ENCODE results near the gene TNRC18. TPM values are rescaled to one million over a fixed set of nuclear protein-coding genes. Genes with fewer than 3 reads are reported as not detected.

TNRC18 gene
- total and polyA plus RNA-seq, 2 donors (not counting 1 experiment from before 2014, with no cell fraction given) = 17.8 to 75.0 TPM

DNA sequence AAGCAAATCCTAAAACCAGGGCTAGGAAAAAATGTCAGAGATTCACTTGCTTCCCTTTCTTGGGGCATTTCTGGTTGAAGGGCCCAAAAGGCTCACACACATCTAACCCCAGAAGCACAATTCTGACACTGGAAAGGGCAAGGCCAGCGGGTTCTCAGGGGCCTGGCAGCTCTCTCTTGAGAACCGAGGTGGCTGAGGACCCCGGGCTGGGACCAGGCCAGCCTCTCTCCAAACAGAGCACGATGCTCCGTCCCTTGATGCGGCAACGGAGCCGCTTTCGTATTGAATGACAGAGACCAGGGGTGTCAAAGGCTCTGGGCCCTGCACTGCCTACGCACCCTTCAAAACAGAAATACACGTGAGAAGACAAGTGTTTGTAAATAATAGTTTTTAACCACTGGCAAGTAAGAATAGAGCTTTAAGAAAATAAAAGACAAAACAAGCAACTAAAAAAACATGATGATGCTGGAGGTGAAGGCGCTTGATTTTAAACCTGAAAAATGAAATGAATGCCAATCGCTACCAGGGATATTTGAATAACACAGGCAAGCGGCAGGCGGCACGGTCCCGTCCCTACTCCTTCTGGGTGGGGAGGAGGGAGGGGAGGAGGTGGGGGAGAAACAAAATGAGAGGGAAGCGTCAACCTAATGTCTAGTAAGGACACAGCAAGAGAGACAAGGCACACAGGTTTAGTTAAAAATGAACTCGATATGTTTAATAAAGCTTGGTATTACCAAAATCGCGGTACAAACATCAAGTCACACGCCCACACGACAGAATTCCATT is 72.8 kb downstream of the TNRC18 start:
- no peak overlapping the region for H3K4me3 Mint-ChIP-seq
- peaks cover 45% of the 10 kb centered on the region for H4K20me1 ChIP-seq (ENCODE audit: control insufficient read depth, insufficient read depth, low read length, poor library complexity, severe bottlenecking)
- 95% methylated on average over 14 of the region's 23 CpGs for whole genome bisulfite sequencing (ENCODE audit: insufficient coverage)
- no peak overlapping the region for H3K9ac ChIP-seq (ENCODE audit: low read length)
- no peak overlapping the region for H3K27ac Mint-ChIP-seq
- H3K4me1 Mint-ChIP-seq = peaks cover 6% of the 10 kb centered on the region
- no peak overlapping the region for H2AFZ ChIP-seq (ENCODE audit: insufficient read depth, low read depth, low read length, poor library complexity, severe bottlenecking)
- H3K27me3 ChIP-seq (replicated peaks in 1 of 4; ENCODE audit: control extremely low read depth in 1 of 4, control insufficient read depth in 3 of 4, insufficient read depth in 4 of 4, low read length in 3 of 4) = no peaks in the 10 kb centered on the region
- H3K4me2 ChIP-seq (replicated peaks; ENCODE audit: low read depth, low read length, poor library complexity, severe bottlenecking) = no peak overlapping the region
- H3K27ac ChIP-seq (ENCODE audit: low read length in 2 of 2) = no peak overlapping the region
- H3K9me3 Mint-ChIP-seq (ENCODE audit: insufficient read depth) = no peaks in the 10 kb centered on the region
- H3K4me1 ChIP-seq (ENCODE audit: control insufficient read depth in 2 of 2, insufficient read depth in 2 of 2, low read length in 2 of 2) = no peaks in the 10 kb centered on the region
- CTCF ChIA-PET = no interaction called here
- DNase-seq (no peak), ATAC-seq (ENCODE audit: low read depth) (no peak)
- intact Hi-C loops (cut with micrococcal nuclease) = no loop called here
- H3K79me2 ChIP-seq (ENCODE audit: control insufficient read depth, insufficient read depth, low read length) = peaks cover 38% of the 10 kb centered on the region
- POLR2A ChIA-PET = no interaction called here
- no peak overlapping the region for H3K4me3 ChIP-seq (ENCODE audit: control extremely low read depth in 1 of 5, extremely low read depth in 1 of 5, insufficient read depth in 1 of 5, low read depth in 2 of 5, low read length in 4 of 5)
- TF ChIP-seq, protein P1, sequence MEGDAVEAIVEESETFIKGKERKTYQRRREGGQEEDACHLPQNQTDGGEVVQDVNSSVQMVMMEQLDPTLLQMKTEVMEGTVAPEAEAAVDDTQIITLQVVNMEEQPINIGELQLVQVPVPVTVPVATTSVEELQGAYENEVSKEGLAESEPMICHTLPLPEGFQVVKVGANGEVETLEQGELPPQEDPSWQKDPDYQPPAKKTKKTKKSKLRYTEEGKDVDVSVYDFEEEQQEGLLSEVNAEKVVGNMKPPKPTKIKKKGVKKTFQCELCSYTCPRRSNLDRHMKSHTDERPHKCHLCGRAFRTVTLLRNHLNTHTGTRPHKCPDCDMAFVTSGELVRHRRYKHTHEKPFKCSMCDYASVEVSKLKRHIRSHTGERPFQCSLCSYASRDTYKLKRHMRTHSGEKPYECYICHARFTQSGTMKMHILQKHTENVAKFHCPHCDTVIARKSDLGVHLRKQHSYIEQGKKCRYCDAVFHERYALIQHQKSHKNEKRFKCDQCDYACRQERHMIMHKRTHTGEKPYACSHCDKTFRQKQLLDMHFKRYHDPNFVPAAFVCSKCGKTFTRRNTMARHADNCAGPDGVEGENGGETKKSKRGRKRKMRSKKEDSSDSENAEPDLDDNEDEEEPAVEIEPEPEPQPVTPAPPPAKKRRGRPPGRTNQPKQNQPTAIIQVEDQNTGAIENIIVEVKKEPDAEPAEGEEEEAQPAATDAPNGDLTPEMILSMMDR (IDR thresholded peaks at IDR 0.05) = no peak
- no peak for TF ChIP-seq EZH2 (IDR thresholded peaks at IDR 0.05; ENCODE audit: borderline replicate concordance, insufficient read depth, low read depth, low read length, poor library complexity, severe bottlenecking)
- H3K27me3 Mint-ChIP-seq = no peaks in the 10 kb centered on the region
- H3K36me3 ChIP-seq (replicated peaks in 1 of 2; ENCODE audit: control extremely low read depth in 1 of 2, control insufficient read depth in 1 of 2, extremely low read depth in 1 of 2, insufficient read depth in 2 of 2, low read length in 1 of 2) = peaks cover 2 to 42% of the 10 kb centered on the region in 2 experiments
- no peaks in the 10 kb centered on the region for H3K9me3 ChIP-seq (ENCODE audit: control extremely low read depth in 1 of 3, control insufficient read depth in 2 of 3, insufficient read depth in 1 of 3, low read length in 2 of 3)

DNA sequence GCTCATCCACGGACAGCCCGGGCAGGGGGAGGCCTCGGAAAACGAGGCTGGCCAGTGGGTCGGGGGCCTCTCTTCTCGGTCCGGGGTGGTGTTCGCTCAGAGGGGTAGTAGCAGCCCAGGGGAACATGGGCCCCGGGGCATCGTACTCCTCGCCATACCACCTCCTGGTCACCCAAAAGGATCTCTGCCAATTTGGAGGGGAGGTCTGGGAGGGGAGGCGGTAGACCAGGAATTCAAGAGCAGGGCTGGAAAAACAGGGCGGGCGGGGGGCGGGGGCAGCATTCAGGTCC is 73.5 kb downstream of the TNRC18 start:
- no peaks in the 10 kb centered on the region for H3K27me3 Mint-ChIP-seq
- WGBS (ENCODE audit: insufficient coverage) = 97% methylated on average over 11 of the region's 15 CpGs
- TF ChIP-seq EZH2 (IDR thresholded peaks at IDR 0.05; ENCODE audit: borderline replicate concordance, insufficient read depth, low read depth, low read length, poor library complexity, severe bottlenecking) = no peak
- TF ChIP-seq, protein P1 (IDR thresholded peaks at IDR 0.05) = no peak
- peaks cover 31% of the 10 kb centered on the region for H3K79me2 ChIP-seq (ENCODE audit: control insufficient read depth, insufficient read depth, low read length)
- H3K36me3 ChIP-seq (replicated peaks in 1 of 2; ENCODE audit: control extremely low read depth in 1 of 2, control insufficient read depth in 1 of 2, extremely low read depth in 1 of 2, insufficient read depth in 2 of 2, low read length in 1 of 2) = peaks cover 2 to 41% of the 10 kb centered on the region in 2 experiments
- peaks cover 6% of the 10 kb centered on the region for H3K4me1 Mint-ChIP-seq
- peaks cover 0 to 6% (median 0%) of the 10 kb centered on the region in 3 donors for H3K9me3 ChIP-seq (ENCODE audit: control extremely low read depth in 1 of 3, control insufficient read depth in 2 of 3, insufficient read depth in 1 of 3, low read length in 2 of 3)
- no peak overlapping the region for H3K27ac Mint-ChIP-seq
- no peak overlapping the region for H3K4me3 Mint-ChIP-seq
- ChIA-PET CTCF (no interaction called here), POLR2A (no interaction called here)
- H2AFZ ChIP-seq (ENCODE audit: insufficient read depth, low read depth, low read length, poor library complexity, severe bottlenecking) = no peak overlapping the region
- H3K9ac ChIP-seq (ENCODE audit: low read length) = no peak overlapping the region
- H3K27ac ChIP-seq (ENCODE audit: low read length in 2 of 2) = no peak overlapping the region
- no peak overlapping the region for H3K4me3 ChIP-seq (ENCODE audit: control extremely low read depth in 1 of 5, extremely low read depth in 1 of 5, insufficient read depth in 1 of 5, low read depth in 2 of 5, low read length in 4 of 5)
- H3K4me2 ChIP-seq (replicated peaks; ENCODE audit: low read depth, low read length, poor library complexity, severe bottlenecking) = no peak overlapping the region
- peaks cover 42% of the 10 kb centered on the region for H4K20me1 ChIP-seq (ENCODE audit: control insufficient read depth, insufficient read depth, low read length, poor library complexity, severe bottlenecking)
- intact Hi-C loops (cut with micrococcal nuclease) = no loop called here
- H3K4me1 ChIP-seq (ENCODE audit: control insufficient read depth in 2 of 2, insufficient read depth in 2 of 2, low read length in 2 of 2) = no peaks in the 10 kb centered on the region
- ATAC-seq (ENCODE audit: low read depth) = no peak
- H3K27me3 ChIP-seq (replicated peaks in 1 of 4; ENCODE audit: control extremely low read depth in 1 of 4, control insufficient read depth in 3 of 4, insufficient read depth in 4 of 4, low read length in 3 of 4) = no peaks in the 10 kb centered on the region
- DNase-seq = no peak
- no peaks in the 10 kb centered on the region for H3K9me3 Mint-ChIP-seq (ENCODE audit: insufficient read depth)

All from B cell (primary cell).